Liver (tissue), 9 donors: Measurements from ENCODE around the gene SLC17A4. TPM values are rescaled to one million over a fixed set of nuclear protein-coding genes. Genes with fewer than 3 reads are reported as not detected.

Source experiments
- DNase-seq: peaks from one replicate; pipeline ENCODE4 v3.0.0-alpha.2; 2017; ENCODE audit warnings: low spot score
- H3K27ac ChIP-seq, 2 donors: one replicate each; pipeline ENCODE4 v1.7.0; 2013; ENCODE audit warnings: inconsistent platforms in 2 of 2, low read length in 2 of 2, control low read depth in 1 of 2, low read depth in 1 of 2, mild to moderate bottlenecking in 1 of 2
- H3K27me3 ChIP-seq, 4 donors: one replicate each; pipeline versions ENCODE4 v1.6.1 to v1.7.0; 2013; ENCODE audit warnings: low read length in 3 of 4, inconsistent platforms in 1 of 4, mild to moderate bottlenecking in 1 of 4, moderate library complexity in 1 of 4; ENCODE audit not compliant: control insufficient read depth in 4 of 4, insufficient read depth in 4 of 4
- H3K36me3 ChIP-seq, 4 donors: one replicate each; pipeline versions ENCODE4 v1.6.1 to v1.7.0; 2013; ENCODE audit warnings: low read length in 3 of 4, mild to moderate bottlenecking in 3 of 4, low read depth in 1 of 4, moderate library complexity in 1 of 4; ENCODE audit not compliant: control insufficient read depth in 4 of 4, insufficient read depth in 3 of 4
- H3K4me1 ChIP-seq, 4 donors: one replicate each; pipeline versions ENCODE4 v1.6.1 to v1.7.0; 2013; ENCODE audit warnings: low read length in 3 of 4, mild to moderate bottlenecking in 3 of 4, moderate library complexity in 1 of 4; ENCODE audit not compliant: control insufficient read depth in 4 of 4, insufficient read depth in 4 of 4
- H3K4me3 ChIP-seq, 3 donors: one replicate each; pipeline versions ENCODE4 v1.6.1 to v1.7.0; 2013; ENCODE audit warnings: low read length in 3 of 3, control low read depth in 1 of 3, low read depth in 1 of 3, mild to moderate bottlenecking in 1 of 3
- H3K9ac ChIP-seq, 2 donors: one replicate each; pipeline ENCODE4 v1.7.0; 2013; ENCODE audit warnings: low read length in 2 of 2, mild to moderate bottlenecking in 2 of 2, moderate library complexity in 2 of 2, control low read depth in 1 of 2, low read depth in 1 of 2
- H3K9me3 ChIP-seq, 4 donors: one replicate each; pipeline versions ENCODE4 v1.6.1 to v1.7.0; 2013; ENCODE audit warnings: low read length in 3 of 4; ENCODE audit not compliant: control insufficient read depth in 4 of 4
- ATF3 ChIP-seq: IDR thresholded peaks from 2 replicates; pipeline ENCODE4 v1.6.1; 2016; ENCODE audit warnings: antibody characterized with exemption
- CTCF ChIP-seq: fragments of 150-350 bp; IDR thresholded peaks from 2 replicates; pipeline ENCODE4 v1.5.1; 2017; ENCODE audit warnings: improper control_type of control experiment, low read depth, low read length; ENCODE audit not compliant: missing input control
- EGR1 ChIP-seq, 2 donors: IDR thresholded peaks; 2 replicates each; pipeline ENCODE4 v1.6.1; 2016 to 2018; ENCODE audit warnings: antibody characterized with exemption in 2 of 2, low read depth in 2 of 2
- FOXA1 ChIP-seq: IDR thresholded peaks from 2 replicates; pipeline ENCODE4 v1.6.1; 2016; ENCODE audit warnings: antibody characterized with exemption
- FOXA2 ChIP-seq: IDR thresholded peaks from 2 replicates; pipeline ENCODE4 v1.6.1; 2016; ENCODE audit warnings: antibody characterized with exemption
- GABPA ChIP-seq, 2 donors: IDR thresholded peaks in 1 of 2; conservative IDR thresholded peaks in 1 of 2; 2 replicates each; pipeline ENCODE4 v1.6.1; 2016; ENCODE audit warnings: antibody characterized with exemption in 2 of 2, mild to moderate bottlenecking in 1 of 2, moderate library complexity in 1 of 2
- HNF4A ChIP-seq, 2 donors: conservative IDR thresholded peaks; 2 replicates each; pipeline ENCODE4 v1.6.1; 2016; ENCODE audit warnings: antibody characterized with exemption in 2 of 2, mild to moderate bottlenecking in 2 of 2
- HNF4G ChIP-seq: IDR thresholded peaks from 2 replicates; pipeline ENCODE4 v1.6.1; 2016; ENCODE audit warnings: antibody characterized with exemption
- JUND ChIP-seq, 2 donors: IDR thresholded peaks; 2 replicates each; pipeline ENCODE4 v1.6.1; 2016; ENCODE audit warnings: antibody characterized with exemption in 2 of 2
- NR2F2 ChIP-seq: IDR thresholded peaks from 2 replicates; pipeline ENCODE4 v1.6.1; 2016; ENCODE audit warnings: antibody characterized with exemption
- RAD21 ChIP-seq, 2 donors: IDR thresholded peaks; 2 replicates each; pipeline ENCODE4 v1.6.1; 2016; ENCODE audit warnings: antibody characterized with exemption in 2 of 2, mild to moderate bottlenecking in 2 of 2
- RXRA ChIP-seq, 2 donors: IDR thresholded peaks; 2 replicates each; pipeline ENCODE4 v1.6.1; 2017 to 2018; ENCODE audit warnings: antibody characterized with exemption in 2 of 2, mild to moderate bottlenecking in 1 of 2
- SP1 ChIP-seq: IDR thresholded peaks from 2 replicates; pipeline ENCODE4 v1.6.1; 2018; ENCODE audit warnings: antibody characterized with exemption, mild to moderate bottlenecking
- TAF1 ChIP-seq: conservative IDR thresholded peaks from 2 replicates; pipeline ENCODE4 v1.6.1; 2016; ENCODE audit warnings: antibody characterized with exemption, mild to moderate bottlenecking
- YY1 ChIP-seq: IDR thresholded peaks from 2 replicates; pipeline ENCODE4 v1.6.1; 2016; ENCODE audit warnings: antibody characterized with exemption, mild to moderate bottlenecking
- ZBTB33 ChIP-seq: IDR thresholded peaks from 2 replicates; pipeline ENCODE4 v1.6.1; 2016; ENCODE audit warnings: antibody characterized with exemption
- WGBS: extraction: QIAGEN DNeasy Blood & Tissue Kit; methylation state at CpG from one replicate; pipeline ENCODE4 v1.1.7; 2013; 5-methylcytosine and 5-hydroxymethylcytosine counted together
- polyA plus RNA-seq, 2 donors: library from polyadenylated mRNA; stranded (reverse) in 1 of 2; unstranded in 1 of 2; fragments of 200-250 nt in 1 of 2; fragments of >200 nt in 1 of 2; fragmentation: Nextera tagmentation in 1 of 2; extraction: Ambion mirVana in 1 of 2; gene quantifications; one replicate each; pipeline versions ENCODE4 v1.2.1 to v1.2.3, GENCODE V29; 2013 to 2015
- total RNA-seq, 2 donors: library from RNA; depleted of rRNA; stranded (reverse); fragments of >200 nt; gene quantifications; one replicate each; pipeline ENCODE4 v1.2.3, GENCODE V29; 2014
- TF ChIP-seq, protein P1 (sequence below): IDR thresholded peaks from 2 replicates; pipeline ENCODE4 v1.6.1; 2016; ENCODE audit warnings: antibody characterized with exemption
- donor health status: healthy.
- donor health status: healthy.
- donor health status: healthy.
- donor health status: healthy.
- donor health status: healthy.

SLC17A4 gene
- total and polyA plus RNA-seq, 4 donors: 4.4 to 27.3 (median 8.4) TPM

- Histone ChIP-seq H3K27ac (no peak overlapping the region), H3K36me3 (peaks cover 2 to 44% (median 11%) of the 10 kb centered on the region in 4 donors), H3K4me1 (no peaks in the 10 kb centered on the region), H3K4me3 (no peak overlapping the region), H3K9ac (no peak overlapping the region), H3K9me3 (no peaks in the 10 kb centered on the region), H3K27me3 (no peaks in the 10 kb centered on the region)
- DNase-seq: no peak
- 94% methylated on average over 2 of the region's 2 CpGs for WGBS
- no peak for TF ChIP-seq HNF4G
- no peak for TF ChIP-seq FOXA2
- TF ChIP-seq RXRA (IDR thresholded peaks at IDR 0.05): no peak
- no peak for TF ChIP-seq EGR1 (IDR thresholded peaks at IDR 0.05; ENCODE audit: low read depth in 2 of 2)
- no peak for TF ChIP-seq FOXA1
- TF ChIP-seq YY1: no peak
- no peak for TF ChIP-seq NR2F2
- TF ChIP-seq JUND (IDR thresholded peaks at IDR 0.05): no peak
- TF ChIP-seq ATF3: no peak
- TF ChIP-seq TAF1: no peak
- no peak for TF ChIP-seq HNF4A (conservative IDR thresholded peaks at IDR 0.05)
- TF ChIP-seq CTCF: no peak
- no peak for TF ChIP-seq ZBTB33
- no peak for TF ChIP-seq GABPA (IDR thresholded peaks at IDR 0.05 in 1 of 2, conservative IDR thresholded peaks at IDR 0.05 in 1 of 2)
- TF ChIP-seq RAD21 (IDR thresholded peaks at IDR 0.05): no peak
These were observed 22.5 kb downstream of the SLC17A4 start for GRCh38 chr6:25777031-25777430.

DNA sequence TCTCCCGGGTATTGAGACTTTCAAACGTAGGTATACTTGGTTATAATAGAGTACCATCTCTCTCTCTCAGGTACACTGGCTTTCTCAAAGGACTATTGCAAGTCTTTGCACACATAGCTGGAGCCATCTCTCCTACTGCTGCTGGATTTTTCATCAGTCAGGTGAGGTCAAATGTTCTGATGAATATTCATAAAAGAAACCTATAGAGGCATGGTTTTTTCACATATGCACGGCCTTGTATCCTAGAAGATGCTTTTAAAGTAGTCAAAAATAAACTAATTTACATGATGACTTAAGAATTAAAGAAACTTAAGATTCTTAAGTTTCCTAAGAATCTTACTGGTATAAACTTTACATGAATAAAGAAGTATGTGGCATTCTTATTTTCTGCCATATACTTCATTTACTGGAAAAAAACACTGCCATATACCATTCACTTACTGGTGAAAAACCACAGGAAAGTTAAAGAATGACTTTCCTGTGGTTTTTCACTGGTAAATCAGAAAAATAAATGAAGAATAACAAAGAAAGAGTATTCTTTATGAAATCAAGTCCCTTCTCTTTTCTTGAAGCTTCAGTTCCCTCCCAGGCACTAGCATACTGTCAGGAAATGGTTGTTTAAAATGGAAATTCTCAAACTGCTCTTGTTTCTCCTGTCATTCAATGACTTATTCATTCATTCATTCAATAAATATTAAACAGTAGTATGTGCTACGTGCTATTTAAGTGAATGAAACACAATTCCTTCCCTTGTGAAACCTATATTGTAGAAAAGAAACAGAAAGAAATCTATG, 23.5 kb downstream of the SLC17A4 start:
- DNase-seq: no peak
- WGBS: 78% methylated on average over 4 of the region's 4 CpGs
- H3K27ac ChIP-seq: no peak overlapping the region
- TF ChIP-seq FOXA2 (no peak), TAF1 (no peak), CTCF (no peak), ZBTB33 (no peak), HNF4A (conservative IDR thresholded peaks at IDR 0.05) (no peak), HNF4G (no peak), RXRA (IDR thresholded peaks at IDR 0.05) (no peak), FOXA1 (no peak), YY1 (no peak), SP1 (no peak), ATF3 (no peak), GABPA (IDR thresholded peaks at IDR 0.05 in 1 of 2, conservative IDR thresholded peaks at IDR 0.05 in 1 of 2) (no peak), JUND (IDR thresholded peaks at IDR 0.05) (no peak)
- TF ChIP-seq, protein P1, sequence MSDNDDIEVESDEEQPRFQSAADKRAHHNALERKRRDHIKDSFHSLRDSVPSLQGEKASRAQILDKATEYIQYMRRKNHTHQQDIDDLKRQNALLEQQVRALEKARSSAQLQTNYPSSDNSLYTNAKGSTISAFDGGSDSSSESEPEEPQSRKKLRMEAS: no peak
- H3K27me3 ChIP-seq: no peaks in the 10 kb centered on the region
- no peak overlapping the region for H3K4me3 ChIP-seq
- H3K4me1 ChIP-seq: no peaks in the 10 kb centered on the region
- H3K9me3 ChIP-seq: no peaks in the 10 kb centered on the region
- H3K36me3 ChIP-seq: peaks cover 2 to 38% (median 7%) of the 10 kb centered on the region in 4 donors
- no peak overlapping the region for H3K9ac ChIP-seq
